ENCODE results near the gene TGFB2. TPM values are rescaled to one million over a fixed set of nuclear protein-coding genes. Genes with fewer than 3 reads are reported as not detected.

The TGFB2 gene
- total RNA-seq, 5 donors from 2014 or later (not counting 1 experiment from before 2014, with no cell fraction given): 0.06 to 0.23 (median 0.23) TPM; not detected in 2

DNA sequence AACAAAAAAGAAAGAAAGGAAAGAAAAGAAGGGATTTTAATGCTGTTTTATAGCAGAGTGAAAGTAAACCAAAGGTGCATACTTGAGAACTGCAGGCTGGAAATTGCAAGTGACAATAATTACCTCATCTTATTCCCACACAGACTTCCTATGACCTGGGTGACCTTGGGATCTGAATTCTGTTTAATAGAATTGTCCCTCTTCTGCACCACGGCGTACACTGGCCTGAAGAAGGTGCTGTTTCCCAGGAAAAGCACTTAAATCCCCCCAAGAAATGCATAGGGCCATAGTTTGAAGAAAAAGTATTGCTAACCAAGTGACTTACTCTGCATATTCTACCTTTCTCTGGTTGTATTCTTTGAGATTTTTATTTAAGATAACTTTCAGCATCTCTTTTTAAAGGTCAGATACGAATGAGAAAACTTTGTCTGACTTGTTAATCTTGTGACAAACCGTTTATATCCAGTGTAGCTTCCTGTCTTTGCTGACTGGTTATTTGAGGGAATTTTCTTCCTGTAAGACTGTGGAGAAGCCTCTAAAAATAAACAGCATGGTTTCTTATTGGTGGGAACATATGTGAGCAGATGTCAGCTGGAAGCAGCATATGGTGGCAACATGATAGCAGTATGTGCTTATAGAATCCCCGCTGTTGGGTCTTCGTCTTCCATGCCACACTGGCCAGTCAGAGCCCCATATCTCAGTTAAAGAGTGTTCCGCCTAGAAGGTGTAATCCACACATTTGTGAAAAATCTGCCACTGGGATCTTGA, 16.3 kb downstream of the TGFB2 start:
- Mint-ChIP-seq H3K9me3 (no peaks in the 10 kb centered on the region), H3K4me1 (no peaks in the 10 kb centered on the region), H3K27ac (no peak overlapping the region), H3K27me3 (no peaks in the 10 kb centered on the region), H3K4me3 (no peak overlapping the region), H3K36me3 (no peaks in the 10 kb centered on the region)
- no peak for ATAC-seq (replicated peaks in 1 of 4)
- ChIA-PET CTCF (no interaction called here), POLR2A (no interaction called here)
- no peaks in the 10 kb centered on the region for H3K4me1 ChIP-seq (ENCODE audit: control insufficient read depth in 1 of 2, extremely low read depth in 1 of 2, insufficient read depth in 2 of 2, low read length in 2 of 2)
- no peaks in the 10 kb centered on the region for H3K27me3 ChIP-seq (replicated peaks in 1 of 2; ENCODE audit: control insufficient read depth in 2 of 2, extremely low read depth in 1 of 2, insufficient read depth in 2 of 2, low read length in 1 of 2)
- WGBS (ENCODE audit: insufficient coverage): 100% methylated on average over 2 of the region's 7 CpGs
- H3K9me3 ChIP-seq: no peaks in the 10 kb centered on the region
- no peaks in the 10 kb centered on the region for H3K36me3 ChIP-seq (ENCODE audit: control insufficient read depth in 2 of 2, extremely low read depth in 1 of 2, insufficient read depth in 1 of 2, low read length in 1 of 2)
- no peak for DNase-seq
- H3K27ac ChIP-seq (ENCODE audit: low read length): no peak overlapping the region
- no peak overlapping the region for H3K4me3 ChIP-seq (ENCODE audit: control insufficient read depth in 1 of 2, extremely low read depth in 1 of 2, low read length in 1 of 2)

DNA sequence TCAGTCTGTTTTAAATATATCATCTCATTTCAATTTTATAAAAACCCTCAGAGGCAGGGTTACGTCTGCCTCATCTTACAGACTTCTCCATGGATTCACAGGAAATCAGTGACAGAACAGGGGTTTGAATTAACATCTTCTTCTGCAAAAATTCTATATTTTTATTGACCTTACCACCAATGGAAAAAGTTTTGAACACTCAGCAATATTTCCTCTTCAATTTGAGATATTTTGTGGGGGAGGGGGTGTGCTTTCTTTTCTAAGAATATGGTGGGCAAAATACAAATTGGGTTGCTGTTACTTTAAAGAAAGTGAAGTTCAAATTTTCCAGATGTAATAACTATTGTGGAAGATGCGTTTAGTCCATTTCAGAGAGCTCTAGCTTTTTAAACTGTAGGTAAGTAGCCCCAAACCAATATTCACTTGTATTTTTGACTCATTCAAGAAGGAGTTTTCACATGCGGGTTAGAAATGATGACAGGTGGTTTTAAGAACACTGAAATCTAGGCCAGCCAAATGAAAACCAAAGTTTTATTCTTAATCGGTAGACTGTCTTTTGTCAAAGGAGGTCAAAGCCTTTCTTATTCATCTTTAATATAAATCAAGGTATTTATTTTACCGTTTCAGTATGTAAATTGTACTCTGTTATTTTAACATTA, 17.4 kb downstream of the TGFB2 start:
- Histone ChIP-seq H3K27me3 (replicated peaks in 1 of 2; ENCODE audit: control insufficient read depth in 2 of 2, extremely low read depth in 1 of 2, insufficient read depth in 2 of 2, low read length in 1 of 2) (no peaks in the 10 kb centered on the region), H3K9me3 (no peaks in the 10 kb centered on the region), H3K4me3 (ENCODE audit: control insufficient read depth in 1 of 2, extremely low read depth in 1 of 2, low read length in 1 of 2) (no peak overlapping the region), H3K36me3 (ENCODE audit: control insufficient read depth in 2 of 2, extremely low read depth in 1 of 2, insufficient read depth in 1 of 2, low read length in 1 of 2) (no peaks in the 10 kb centered on the region), H3K27ac (ENCODE audit: low read length) (no peak overlapping the region), H3K4me1 (ENCODE audit: control insufficient read depth in 1 of 2, extremely low read depth in 1 of 2, insufficient read depth in 2 of 2, low read length in 2 of 2) (no peaks in the 10 kb centered on the region)
- ATAC-seq (replicated peaks in 1 of 4): no peak
- no peak overlapping the region for H3K4me3 Mint-ChIP-seq
- no peaks in the 10 kb centered on the region for H3K4me1 Mint-ChIP-seq
- no peaks in the 10 kb centered on the region for H3K9me3 Mint-ChIP-seq
- ChIA-PET POLR2A (no interaction called here), CTCF (no interaction called here)
- no peak for DNase-seq
- no peaks in the 10 kb centered on the region for H3K27me3 Mint-ChIP-seq
- H3K27ac Mint-ChIP-seq: no peak overlapping the region
- WGBS (ENCODE audit: insufficient coverage): 100% methylated on average over 1 of the region's 5 CpGs
- no peaks in the 10 kb centered on the region for H3K36me3 Mint-ChIP-seq

DNA sequence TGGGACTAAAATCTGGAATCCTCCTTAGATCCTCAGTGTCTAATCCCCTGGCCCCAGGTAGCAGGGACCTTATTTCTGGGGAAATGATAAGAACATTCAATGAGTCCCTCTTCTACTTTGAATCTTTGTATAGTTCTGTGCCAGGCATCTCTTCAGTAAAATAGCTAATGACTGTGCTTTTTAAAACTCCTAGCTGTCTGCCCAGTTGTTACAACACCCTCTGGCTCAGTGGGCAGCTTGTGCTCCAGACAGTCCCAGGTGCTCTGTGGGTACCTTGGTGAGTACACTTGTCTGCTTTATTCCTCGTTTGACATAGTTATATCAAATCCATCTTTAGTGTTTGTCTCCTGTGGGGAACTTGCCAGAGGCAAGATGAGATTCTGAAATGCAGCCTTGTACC, 18.0 kb downstream of the TGFB2 start:
- POLR2A ChIA-PET: no interaction called here
- H3K4me3 Mint-ChIP-seq: no peak overlapping the region
- Histone ChIP-seq H3K27me3 (replicated peaks in 1 of 2; ENCODE audit: control insufficient read depth in 2 of 2, extremely low read depth in 1 of 2, insufficient read depth in 2 of 2, low read length in 1 of 2) (no peaks in the 10 kb centered on the region), H3K36me3 (ENCODE audit: control insufficient read depth in 2 of 2, extremely low read depth in 1 of 2, insufficient read depth in 1 of 2, low read length in 1 of 2) (no peaks in the 10 kb centered on the region), H3K4me3 (ENCODE audit: control insufficient read depth in 1 of 2, extremely low read depth in 1 of 2, low read length in 1 of 2) (no peak overlapping the region), H3K4me1 (ENCODE audit: control insufficient read depth in 1 of 2, extremely low read depth in 1 of 2, insufficient read depth in 2 of 2, low read length in 2 of 2) (no peaks in the 10 kb centered on the region), H3K27ac (ENCODE audit: low read length) (no peak overlapping the region), H3K9me3 (no peaks in the 10 kb centered on the region)
- WGBS (ENCODE audit: insufficient coverage): 80% methylated on average over 1 of the region's 1 CpG
- no peaks in the 10 kb centered on the region for H3K27me3 Mint-ChIP-seq
- CTCF ChIA-PET: interaction anchor here in 1 of 2 donors (1.1 kb wide), 1 partner anchor 33 kb away, joined by 5 read pairs; no protein-coding TSS in a partner anchor
- H3K4me1 Mint-ChIP-seq: no peaks in the 10 kb centered on the region
- no peaks in the 10 kb centered on the region for H3K9me3 Mint-ChIP-seq
- H3K27ac Mint-ChIP-seq: no peak overlapping the region
- DNase-seq (no peak), ATAC-seq (replicated peaks in 1 of 4) (no peak)
- H3K36me3 Mint-ChIP-seq: no peaks in the 10 kb centered on the region

DNA sequence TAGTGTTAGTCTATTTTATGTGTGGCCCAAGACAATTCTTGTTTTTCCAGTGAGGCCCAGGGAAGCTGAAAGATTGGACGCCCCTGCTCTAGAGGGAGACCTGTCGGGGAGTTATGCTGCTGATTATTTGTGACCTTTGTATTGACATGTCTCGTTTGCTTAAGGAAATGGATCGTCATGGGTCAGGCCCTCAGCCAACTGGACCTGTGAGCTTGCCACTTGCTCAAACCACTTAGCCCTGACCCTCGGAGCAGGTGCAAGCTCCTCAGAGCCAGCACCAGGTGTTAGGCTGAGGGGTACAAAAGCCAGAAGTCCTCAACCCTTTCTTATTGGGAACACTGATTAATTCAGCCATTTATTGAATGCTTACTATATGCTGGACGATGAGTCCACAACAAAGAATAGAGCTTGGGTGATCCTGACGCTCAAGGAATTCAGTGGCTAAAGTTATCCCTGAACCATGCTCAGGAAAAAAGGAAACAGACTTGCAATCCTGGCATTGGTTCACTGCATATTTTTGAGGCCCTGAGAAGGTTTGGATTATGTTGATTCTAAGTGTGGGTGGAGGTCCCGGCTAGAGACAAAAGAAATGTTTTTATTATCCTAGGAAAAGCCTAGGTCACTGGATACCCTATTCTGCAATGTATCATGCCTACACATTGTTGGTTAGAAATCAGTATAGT, 19.0 kb downstream of the TGFB2 start:
- no peak overlapping the region for H3K4me3 Mint-ChIP-seq
- H3K4me1 Mint-ChIP-seq: no peaks in the 10 kb centered on the region
- Histone ChIP-seq H3K4me1 (ENCODE audit: control insufficient read depth in 1 of 2, extremely low read depth in 1 of 2, insufficient read depth in 2 of 2, low read length in 2 of 2) (no peaks in the 10 kb centered on the region), H3K36me3 (ENCODE audit: control insufficient read depth in 2 of 2, extremely low read depth in 1 of 2, insufficient read depth in 1 of 2, low read length in 1 of 2) (no peaks in the 10 kb centered on the region), H3K4me3 (ENCODE audit: control insufficient read depth in 1 of 2, extremely low read depth in 1 of 2, low read length in 1 of 2) (no peak overlapping the region), H3K27me3 (replicated peaks in 1 of 2; ENCODE audit: control insufficient read depth in 2 of 2, extremely low read depth in 1 of 2, insufficient read depth in 2 of 2, low read length in 1 of 2) (no peaks in the 10 kb centered on the region), H3K9me3 (no peaks in the 10 kb centered on the region), H3K27ac (ENCODE audit: low read length) (no peak overlapping the region)
- no peak for DNase-seq
- H3K27me3 Mint-ChIP-seq: no peaks in the 10 kb centered on the region
- ATAC-seq (replicated peaks in 1 of 4): no peak
- WGBS (ENCODE audit: insufficient coverage): 86% methylated on average over 6 of the region's 8 CpGs
- H3K27ac Mint-ChIP-seq: no peak overlapping the region
- CTCF ChIA-PET: interaction anchor here in 1 of 2 donors (0.6 to 1.1 kb wide), 2 partner anchors 14 to 34 kb away, joined by 5 read pairs; no protein-coding TSS in a partner anchor
- POLR2A ChIA-PET: no interaction called here
- H3K36me3 Mint-ChIP-seq: no peaks in the 10 kb centered on the region
- H3K9me3 Mint-ChIP-seq: no peaks in the 10 kb centered on the region

DNA sequence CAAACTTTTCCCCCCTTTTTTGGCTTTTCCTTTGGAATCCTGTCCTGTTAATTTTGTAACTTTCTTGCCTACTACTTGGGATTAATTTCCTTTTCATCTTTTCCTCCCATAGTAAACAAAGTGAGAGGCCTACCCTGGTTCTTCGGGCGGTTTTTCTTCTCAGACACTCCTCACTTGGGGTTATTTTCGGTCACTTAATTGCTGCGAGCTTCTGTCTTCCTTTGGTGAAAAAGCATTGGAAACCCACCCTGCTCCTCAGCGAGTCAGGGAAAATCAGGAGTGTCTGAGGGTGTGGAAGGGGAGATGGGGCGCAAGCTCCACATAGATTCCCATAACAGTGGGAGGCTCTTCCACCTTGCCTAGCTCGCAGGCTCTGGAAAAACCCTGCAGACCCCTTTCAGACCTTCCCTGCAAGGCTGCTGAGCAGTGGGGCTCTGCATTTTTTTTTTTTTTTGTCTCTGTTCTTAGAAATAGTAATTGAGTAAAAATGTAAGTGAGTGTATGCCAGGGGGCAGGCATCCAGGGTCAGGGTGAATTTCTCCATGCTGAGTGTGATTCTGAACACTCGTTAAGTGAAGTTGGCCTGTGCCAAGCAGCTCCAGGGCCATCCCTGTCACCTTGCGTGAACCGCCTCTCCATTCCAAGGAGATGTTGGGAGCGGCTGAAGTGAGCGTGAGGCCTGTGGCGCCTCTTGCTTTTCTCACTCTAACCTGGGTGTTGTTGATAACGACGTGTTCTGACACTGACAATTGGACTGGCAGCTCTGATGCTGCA, 20.3 kb downstream of the TGFB2 start:
- ATAC-seq (replicated peaks in 1 of 4) (no peak), DNase-seq (no peak)
- Mint-ChIP-seq H3K27me3 (no peaks in the 10 kb centered on the region), H3K36me3 (no peaks in the 10 kb centered on the region), H3K4me1 (no peaks in the 10 kb centered on the region), H3K9me3 (no peaks in the 10 kb centered on the region), H3K27ac (no peak overlapping the region), H3K4me3 (no peak overlapping the region)
- Histone ChIP-seq H3K27ac (ENCODE audit: low read length) (no peak overlapping the region), H3K27me3 (replicated peaks in 1 of 2; ENCODE audit: control insufficient read depth in 2 of 2, extremely low read depth in 1 of 2, insufficient read depth in 2 of 2, low read length in 1 of 2) (no peaks in the 10 kb centered on the region), H3K9me3 (no peaks in the 10 kb centered on the region), H3K4me3 (ENCODE audit: control insufficient read depth in 1 of 2, extremely low read depth in 1 of 2, low read length in 1 of 2) (no peak overlapping the region), H3K4me1 (ENCODE audit: control insufficient read depth in 1 of 2, extremely low read depth in 1 of 2, insufficient read depth in 2 of 2, low read length in 2 of 2) (no peaks in the 10 kb centered on the region), H3K36me3 (ENCODE audit: control insufficient read depth in 2 of 2, extremely low read depth in 1 of 2, insufficient read depth in 1 of 2, low read length in 1 of 2) (no peaks in the 10 kb centered on the region)
- CTCF ChIA-PET: no interaction called here
- 94% methylated on average over 3 of the region's 15 CpGs for WGBS (ENCODE audit: insufficient coverage)
- POLR2A ChIA-PET: no interaction called here

DNA sequence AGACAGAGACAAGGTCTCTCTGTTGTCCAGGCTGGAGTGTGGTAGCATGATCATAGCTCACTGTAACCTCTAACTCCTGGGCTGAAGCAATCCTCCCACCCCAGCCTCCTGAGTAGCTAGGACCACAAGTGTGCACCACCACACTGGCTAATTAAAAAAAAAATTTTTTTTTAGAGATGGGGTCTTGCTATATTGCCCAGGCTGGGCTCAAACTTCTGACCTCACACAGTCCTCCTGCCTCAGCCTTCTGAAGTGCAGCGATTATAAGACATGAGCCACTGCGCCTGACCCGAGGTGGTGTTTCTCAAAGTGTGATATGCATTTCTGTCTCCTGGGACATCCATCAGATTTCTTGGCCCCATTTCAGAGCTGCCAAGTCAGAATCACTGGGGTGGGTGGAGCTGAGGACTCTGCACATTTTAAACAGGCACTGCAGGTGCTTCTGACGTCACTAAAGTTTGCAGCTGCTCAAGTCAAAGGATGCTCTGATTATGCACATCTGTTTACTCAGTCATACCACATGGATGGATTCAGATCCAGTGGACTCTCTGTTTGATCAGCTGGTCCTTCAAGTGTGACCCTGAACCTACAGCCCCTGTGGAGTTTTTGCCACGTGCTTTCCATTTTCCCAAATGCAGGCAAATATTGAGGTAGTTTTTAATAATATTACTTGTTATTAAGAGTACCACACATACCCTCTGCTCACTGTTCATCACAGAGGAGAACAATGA, 21.4 kb downstream of the TGFB2 start:
- Histone ChIP-seq H3K36me3 (ENCODE audit: control insufficient read depth in 2 of 2, extremely low read depth in 1 of 2, insufficient read depth in 1 of 2, low read length in 1 of 2) (no peaks in the 10 kb centered on the region), H3K27me3 (replicated peaks in 1 of 2; ENCODE audit: control insufficient read depth in 2 of 2, extremely low read depth in 1 of 2, insufficient read depth in 2 of 2, low read length in 1 of 2) (no peaks in the 10 kb centered on the region), H3K4me1 (ENCODE audit: control insufficient read depth in 1 of 2, extremely low read depth in 1 of 2, insufficient read depth in 2 of 2, low read length in 2 of 2) (no peaks in the 10 kb centered on the region), H3K27ac (ENCODE audit: low read length) (no peak overlapping the region), H3K4me3 (ENCODE audit: control insufficient read depth in 1 of 2, extremely low read depth in 1 of 2, low read length in 1 of 2) (no peak overlapping the region), H3K9me3 (no peaks in the 10 kb centered on the region)
- no peak overlapping the region for H3K27ac Mint-ChIP-seq
- 100% methylated on average over 2 of the region's 5 CpGs for WGBS (ENCODE audit: insufficient coverage)
- ChIA-PET POLR2A (no interaction called here), CTCF (no interaction called here)
- ATAC-seq (replicated peaks in 1 of 4) (no peak), DNase-seq (no peak)
- H3K4me3 Mint-ChIP-seq: no peak overlapping the region
- no peaks in the 10 kb centered on the region for H3K36me3 Mint-ChIP-seq
- no peaks in the 10 kb centered on the region for H3K27me3 Mint-ChIP-seq
- H3K4me1 Mint-ChIP-seq: no peaks in the 10 kb centered on the region
- no peaks in the 10 kb centered on the region for H3K9me3 Mint-ChIP-seq
